ENCODE data around the gene MYH11. TPM values are rescaled to one million over a fixed set of nuclear protein-coding genes. Genes with fewer than 3 reads are reported as not detected.

Gene MYH11
- total RNA-seq, 1 donor from 2014 or later: 0.07 TPM

GRCh38 chr16:15785386-15786059 is 71.3 kb downstream of the MYH11 start:
- H3K4me1 Mint-ChIP-seq: peaks cover 6% of the 10 kb centered on the region
- H3K9ac ChIP-seq: no peak overlapping the region
- H3K79me2 ChIP-seq (ENCODE audit: low read depth): no peaks in the 10 kb centered on the region
- H3K36me3 ChIP-seq: no peaks in the 10 kb centered on the region
- no peak overlapping the region for H3K4me3 ChIP-seq
- no peak overlapping the region for H2AFZ ChIP-seq (replicated peaks)
- peaks cover 11% of the 10 kb centered on the region for H3K27me3 Mint-ChIP-seq (ENCODE audit: insufficient read depth, low read depth)
- H3K4me2 ChIP-seq: no peak overlapping the region
- H3K9me3 ChIP-seq (ENCODE audit: low read depth): no peaks in the 10 kb centered on the region
- H4K20me1 ChIP-seq (ENCODE audit: low read depth): no peaks in the 10 kb centered on the region
- no peaks in the 10 kb centered on the region for H3K27me3 ChIP-seq
- DNase-seq (ENCODE audit: low spot score): no peak
- H3F3A ChIP-seq (ENCODE audit: low read depth): no peaks in the 10 kb centered on the region
- TF ChIP-seq EZH2phosphoT487 (IDR thresholded peaks at IDR 0.05): no peak
- TF ChIP-seq CTCF (IDR thresholded peaks at IDR 0.05): no peak
- no peak for TF ChIP-seq EZH2 (IDR thresholded peaks at IDR 0.05)
- no peaks in the 10 kb centered on the region for H3K9me3 Mint-ChIP-seq
- no peak overlapping the region for H3K27ac ChIP-seq
- peaks cover 5% of the 10 kb centered on the region for H3K4me1 ChIP-seq
- H3K4me3 Mint-ChIP-seq: no peak overlapping the region
- H3K27ac Mint-ChIP-seq: no peak overlapping the region
- no peaks in the 10 kb centered on the region for H3K36me3 Mint-ChIP-seq

- H3K4me3 ChIP-seq: no peak overlapping the region
- H3K27ac ChIP-seq: no peak overlapping the region
- H3K4me1 ChIP-seq: peaks cover 5% of the 10 kb centered on the region
- H3K27me3 ChIP-seq: no peaks in the 10 kb centered on the region
- Mint-ChIP-seq H3K4me1 (peaks cover 6% of the 10 kb centered on the region), H3K9me3 (no peaks in the 10 kb centered on the region), H3K36me3 (no peaks in the 10 kb centered on the region), H3K27ac (no peak overlapping the region), H3K4me3 (peak overlapping the region; percentile 13), H3K27me3 (ENCODE audit: insufficient read depth, low read depth) (peaks cover 9% of the 10 kb centered on the region)
- no peaks in the 10 kb centered on the region for H3K79me2 ChIP-seq (ENCODE audit: low read depth)
- H3K9ac ChIP-seq: no peak overlapping the region
- no peaks in the 10 kb centered on the region for H3K36me3 ChIP-seq
- no peak overlapping the region for H3K4me2 ChIP-seq
- no peaks in the 10 kb centered on the region for H3K9me3 ChIP-seq (ENCODE audit: low read depth)
- H2AFZ ChIP-seq (replicated peaks): no peak overlapping the region
- no peaks in the 10 kb centered on the region for H4K20me1 ChIP-seq (ENCODE audit: low read depth)
- TF ChIP-seq EZH2phosphoT487 (IDR thresholded peaks at IDR 0.05) (no peak), CTCF (IDR thresholded peaks at IDR 0.05) (no peak), EZH2 (IDR thresholded peaks at IDR 0.05) (no peak)
- H3F3A ChIP-seq (ENCODE audit: low read depth): no peaks in the 10 kb centered on the region
- no peak for DNase-seq (ENCODE audit: low spot score)
Observed at GRCh38 chr16:15783985-15784384, 72.8 kb downstream of the MYH11 start.

- Histone ChIP-seq H3K79me2 (ENCODE audit: low read depth) (no peaks in the 10 kb centered on the region), H3K27ac (no peak overlapping the region)
- peaks cover 9% of the 10 kb centered on the region for H3K27me3 Mint-ChIP-seq (ENCODE audit: insufficient read depth, low read depth)
Observed at GRCh38 chr16:15782573-15783365, 74.1 kb downstream of the MYH11 start.

More at GRCh38 chr16:15782573-15783365, 74.1 kb downstream of the MYH11 start:
- Histone ChIP-seq H3K9me3 (ENCODE audit: low read depth) (no peaks in the 10 kb centered on the region), H2AFZ (replicated peaks) (peak overlapping the region; percentile 80), H3K4me2 (no peak overlapping the region), H4K20me1 (ENCODE audit: low read depth) (no peaks in the 10 kb centered on the region), H3K4me3 (no peak overlapping the region), H3K36me3 (no peaks in the 10 kb centered on the region), H3K9ac (no peak overlapping the region), H3K27me3 (no peaks in the 10 kb centered on the region), H3F3A (ENCODE audit: low read depth) (no peaks in the 10 kb centered on the region), H3K4me1 (peaks cover 5% of the 10 kb centered on the region)
- Mint-ChIP-seq H3K9me3 (no peaks in the 10 kb centered on the region), H3K4me1 (peaks cover 11% of the 10 kb centered on the region), H3K4me3 (no peak overlapping the region), H3K36me3 (no peaks in the 10 kb centered on the region), H3K27ac (no peak overlapping the region)
- peak; percentile 90 for DNase-seq (ENCODE audit: low spot score)
- TF ChIP-seq EZH2phosphoT487 (IDR thresholded peaks at IDR 0.05): no peak
- TF ChIP-seq CTCF (IDR thresholded peaks at IDR 0.05): peak; percentile 48
- TF ChIP-seq EZH2 (IDR thresholded peaks at IDR 0.05): no peak

Measured in neural progenitor cell (in vitro differentiated cells).